ENCODE results near the gene GATA5.

The GATA5 gene

GRCh38 chr20:62445553-62446340 lies 30.0 kb downstream of the GATA5 start:
- TF ChIP-seq CTCF (IDR thresholded peaks at IDR 0.05; ENCODE audit: low read depth, low read length), result no peak
- DNase-seq, result no peak
- no peaks in the 10 kb centered on the region for H3K27me3 ChIP-seq

DNA sequence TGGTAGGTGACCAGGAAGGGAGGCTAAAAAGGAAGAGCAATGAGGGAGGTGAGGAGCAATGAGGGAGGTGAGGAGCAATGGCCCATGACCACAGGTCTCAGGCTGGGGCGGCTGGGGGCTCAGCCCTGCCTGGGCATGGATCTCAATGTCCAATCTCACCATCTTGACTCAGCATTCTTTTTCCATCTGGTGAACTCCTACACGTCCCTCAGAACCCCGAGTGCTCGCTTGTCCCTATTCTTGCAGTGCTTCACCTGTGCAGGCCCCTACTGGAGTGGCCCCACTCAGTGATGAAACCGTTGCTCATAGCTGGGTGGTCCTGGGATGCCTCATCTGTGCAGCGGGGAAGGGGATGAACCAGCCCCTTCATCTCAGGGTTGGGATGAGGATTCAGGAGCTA lies 31.5 kb downstream of the GATA5 start:
- Histone ChIP-seq H3K27me3 (no peaks in the 10 kb centered on the region), H3K9me3 (no peaks in the 10 kb centered on the region), H3K4me3 (ENCODE audit: low read depth, low read length) (no peak overlapping the region), H3K4me1 (no peaks in the 10 kb centered on the region), H3K36me3 (no peaks in the 10 kb centered on the region)
- TF ChIP-seq CTCF (IDR thresholded peaks at IDR 0.05; ENCODE audit: low read depth, low read length), result no peak
- DNase-seq, result no peak

More at GRCh38 chr20:62445553-62446340, 30.0 kb downstream of the GATA5 start:
- Histone ChIP-seq H3K9me3 (no peaks in the 10 kb centered on the region), H3K4me3 (ENCODE audit: low read depth, low read length) (no peak overlapping the region), H3K36me3 (no peaks in the 10 kb centered on the region), H3K4me1 (peaks cover 5% of the 10 kb centered on the region)

DNA sequence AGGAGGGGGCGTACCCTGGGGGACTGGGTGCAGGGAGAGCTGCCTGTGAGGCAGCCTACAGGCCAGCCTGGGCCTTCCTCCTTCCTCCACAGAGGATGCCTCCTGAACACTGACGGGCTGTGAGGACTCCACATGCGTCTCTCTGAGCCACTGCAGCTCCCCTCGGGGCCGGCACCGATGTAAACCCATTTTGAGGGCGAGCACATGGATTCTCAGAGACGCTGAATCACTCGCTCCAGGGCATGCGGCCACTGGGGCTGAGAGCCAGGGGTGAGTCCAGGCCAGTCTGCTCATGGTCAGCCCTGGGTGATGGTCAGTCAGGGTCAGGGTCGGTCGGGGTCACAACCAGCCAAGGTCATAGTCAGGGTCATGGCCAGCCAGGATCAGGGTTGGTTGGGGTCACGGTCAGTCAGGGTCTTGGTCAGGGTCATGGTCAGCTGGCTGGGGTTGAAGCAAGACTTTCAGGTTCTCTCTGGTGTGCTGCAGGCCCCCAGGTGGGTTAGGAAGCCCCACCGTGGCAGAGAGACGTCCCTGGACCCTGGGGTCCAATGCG lies 33.7 kb downstream of the GATA5 start:
- TF ChIP-seq CTCF (IDR thresholded peaks at IDR 0.05; ENCODE audit: low read depth, low read length), result no peak
- Histone ChIP-seq H3K9me3 (no peaks in the 10 kb centered on the region), H3K4me3 (ENCODE audit: low read depth, low read length) (no peak overlapping the region), H3K36me3 (no peaks in the 10 kb centered on the region), H3K4me1 (no peaks in the 10 kb centered on the region), H3K27me3 (no peaks in the 10 kb centered on the region)
- DNase-seq, result no peak

GRCh38 chr20:62439218-62439617 lies 36.6 kb downstream of the GATA5 start:
- Histone ChIP-seq H3K9me3 (no peaks in the 10 kb centered on the region), H3K4me3 (ENCODE audit: low read depth, low read length) (no peak overlapping the region), H3K36me3 (no peaks in the 10 kb centered on the region), H3K27me3 (no peaks in the 10 kb centered on the region), H3K4me1 (no peaks in the 10 kb centered on the region)
- no peak for TF ChIP-seq CTCF (IDR thresholded peaks at IDR 0.05; ENCODE audit: low read depth, low read length)
- no peak for DNase-seq

DNA sequence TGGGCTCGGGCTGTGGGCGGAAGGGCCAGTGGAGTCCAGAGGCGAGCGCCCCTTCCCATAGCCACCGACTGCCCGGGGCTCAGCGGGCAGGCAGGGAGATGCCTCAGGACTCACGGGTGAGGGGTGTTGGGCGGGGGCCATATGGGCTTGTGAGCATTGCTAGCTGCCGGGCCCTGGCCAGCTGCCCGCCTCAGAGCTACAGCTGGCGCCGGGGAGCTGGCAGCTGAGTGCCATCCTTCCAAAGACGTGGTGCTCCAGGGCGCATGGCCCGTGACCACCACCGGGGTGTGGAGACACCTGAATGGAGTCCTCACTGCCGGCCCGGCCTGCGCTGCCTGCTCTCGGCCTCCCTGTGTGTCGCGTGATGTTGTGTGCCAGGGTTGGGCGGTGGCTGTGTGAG lies 37.9 kb downstream of the GATA5 start:
- Histone ChIP-seq H3K4me1 (no peaks in the 10 kb centered on the region), H3K4me3 (ENCODE audit: low read depth, low read length) (no peak overlapping the region), H3K9me3 (no peaks in the 10 kb centered on the region), H3K27me3 (no peaks in the 10 kb centered on the region), H3K36me3 (no peaks in the 10 kb centered on the region)
- no peak for TF ChIP-seq CTCF (IDR thresholded peaks at IDR 0.05; ENCODE audit: low read depth, low read length)
- no peak for DNase-seq

GRCh38 chr20:62437496-62437895 lies 38.3 kb downstream of the GATA5 start:
- H3K4me3 ChIP-seq (ENCODE audit: low read depth, low read length), result no peak overlapping the region
- no peaks in the 10 kb centered on the region for H3K27me3 ChIP-seq
- no peak for DNase-seq
- H3K9me3 ChIP-seq, result no peaks in the 10 kb centered on the region
- TF ChIP-seq CTCF (IDR thresholded peaks at IDR 0.05; ENCODE audit: low read depth, low read length), result no peak
- no peaks in the 10 kb centered on the region for H3K4me1 ChIP-seq
- H3K36me3 ChIP-seq, result no peaks in the 10 kb centered on the region
